HPDE6-E6E7 (cell line): ENCODE data around the gene GPI.

ENCODE experiments used
- DNase-seq: peaks from one replicate; pipeline ENCODE4 v3.0.0; 2011; ENCODE audit warnings: missing footprints; ENCODE audit errors: extremely low spot score

Gene GPI

GRCh38 chr19:34404109-34404909 is 39.3 kb downstream of the GPI start, which contains the start of gene PDCD2L:
Gene PDCD2L, plus strand, starts transcription at chr19:34404399. Its CDS starts 32 bp downstream, at chr19:34404431.
- DNase-seq: peak; percentile 92

DNA sequence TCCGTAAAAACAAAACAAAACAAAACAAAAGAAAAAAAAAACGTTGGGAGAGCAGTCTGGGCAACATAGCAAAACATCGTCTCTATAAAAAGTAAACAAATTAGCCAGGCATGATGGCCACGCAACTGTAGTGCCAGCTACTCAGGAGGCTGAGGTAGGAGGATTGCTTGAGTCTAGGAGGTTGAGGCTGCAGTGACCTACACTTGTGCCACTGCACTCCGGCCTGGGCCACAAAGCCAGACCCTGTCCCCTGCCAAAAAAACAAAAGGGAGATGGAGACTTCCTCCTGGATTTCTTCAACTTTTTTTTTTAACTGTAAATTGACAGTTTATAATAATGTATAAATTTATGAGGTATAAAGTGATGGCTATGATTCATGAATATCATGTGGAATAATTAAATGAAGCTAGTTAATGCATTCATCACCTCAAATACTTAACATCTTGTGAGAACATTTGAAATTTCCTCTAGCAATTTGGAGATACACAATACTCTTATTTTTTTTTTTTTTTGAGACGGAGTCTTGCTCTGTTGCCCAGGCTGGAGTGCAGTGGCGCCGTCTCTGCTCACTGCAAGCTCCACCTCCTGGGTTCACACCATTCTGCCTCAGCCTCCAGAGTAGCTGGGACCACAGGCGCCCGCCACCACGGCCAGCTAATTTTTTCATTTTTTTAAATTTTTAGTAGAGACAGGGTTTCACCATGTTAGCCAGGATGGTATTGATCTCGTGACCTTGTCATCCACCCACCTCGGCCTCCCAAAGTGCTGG is 41.1 kb downstream of the GPI start:
- DNase-seq: no peak

GRCh38 chr19:34408411-34408810 is 43.4 kb downstream of the GPI start:
- no peak for DNase-seq

DNA sequence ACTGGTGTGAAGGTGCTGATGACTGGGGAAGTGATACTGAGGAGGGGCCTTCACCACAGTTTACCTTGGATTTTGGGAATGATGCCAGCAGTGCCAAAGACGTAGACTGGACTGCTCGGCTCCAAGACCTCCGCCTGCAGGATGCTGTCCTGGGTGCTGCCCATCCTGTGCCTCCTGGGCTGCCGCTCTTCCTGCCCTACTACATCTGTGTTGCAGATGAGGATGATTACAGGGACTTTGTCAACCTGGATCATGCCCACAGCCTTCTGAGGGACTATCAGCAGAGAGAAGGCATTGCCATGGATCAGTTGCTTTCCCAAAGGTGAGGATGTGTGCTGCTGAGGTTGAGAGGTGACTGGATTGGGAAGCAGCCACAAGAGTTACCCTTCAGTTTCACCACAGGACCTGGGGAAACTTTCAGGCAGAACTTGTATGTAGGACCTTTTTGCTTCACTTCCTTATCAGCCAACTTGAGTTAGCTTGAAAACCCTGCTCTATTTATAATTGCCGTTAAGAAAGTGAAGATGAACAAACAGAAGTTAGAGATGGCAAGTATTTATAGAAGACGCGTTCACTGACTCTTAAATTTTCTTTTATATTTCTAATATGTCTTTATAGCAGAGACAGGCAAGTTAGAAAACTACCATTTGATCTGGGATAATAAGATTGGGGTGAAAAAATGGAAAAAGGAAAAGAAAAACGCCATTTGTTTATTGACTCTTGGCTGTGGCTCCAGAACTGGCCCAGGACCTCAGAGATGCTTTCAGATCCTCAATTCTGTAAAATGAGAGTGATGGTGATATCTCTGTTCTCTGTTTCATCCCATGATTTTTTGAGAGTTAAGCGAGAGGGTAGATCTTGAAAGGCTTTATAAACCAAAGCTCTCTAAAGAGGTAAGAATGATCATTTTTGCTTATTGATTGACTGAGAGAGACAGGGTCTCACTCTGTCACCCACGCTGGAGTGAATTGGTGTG is 44.5 kb downstream of the GPI start:
- DNase-seq: no peak

GRCh38 chr19:34411216-34411615 is 46.2 kb downstream of the GPI start:
- DNase-seq: no peak

GRCh38 chr19:34416021-34416545 is 51.1 kb downstream of the GPI start:
- DNase-seq: no peak

DNA sequence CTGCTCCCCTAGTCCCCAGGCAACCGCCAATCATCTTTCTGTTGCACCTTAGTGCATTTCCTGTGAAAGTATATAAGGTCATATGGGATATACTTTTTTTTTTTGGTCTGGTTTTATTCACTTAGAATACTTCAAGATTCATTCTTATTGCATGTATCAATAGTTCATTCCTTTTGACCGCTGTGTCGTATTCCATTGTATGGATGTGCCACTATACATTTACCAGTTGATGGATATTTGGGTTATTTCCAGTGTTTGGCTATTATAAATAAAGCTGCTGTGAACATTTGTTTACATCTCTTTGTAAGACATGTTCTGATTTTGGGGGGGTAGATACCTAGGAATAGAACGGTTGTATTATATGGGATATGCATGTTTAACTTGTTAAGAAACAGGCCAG is 53.3 kb downstream of the GPI start:
- no peak for DNase-seq

- DNase-seq: no peak
These were observed 61.2 kb downstream of the GPI start for GRCh38 chr19:34426096-34426661.

GRCh38 chr19:34428549-34429285 is 63.7 kb downstream of the GPI start:
- DNase-seq: peak; percentile 45

DNA sequence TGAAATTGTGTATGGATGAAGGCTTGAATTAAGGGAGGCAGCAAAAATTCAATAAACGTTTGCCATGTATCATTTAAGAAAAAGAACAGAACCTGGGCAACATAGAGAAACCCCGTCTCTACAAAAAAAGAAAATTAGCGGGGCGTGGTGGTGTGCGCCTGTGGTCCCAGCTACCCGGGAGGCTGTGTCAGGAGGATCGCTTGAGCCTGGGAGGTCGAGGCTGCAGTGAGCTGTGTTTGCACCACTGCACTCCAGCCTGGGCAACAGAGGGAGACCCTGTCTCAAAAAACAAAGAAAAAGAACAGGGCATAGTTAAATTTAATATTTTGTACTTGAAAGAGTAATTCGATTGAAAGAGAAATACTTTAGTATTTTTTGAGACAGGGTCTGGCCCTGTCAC is 64.6 kb downstream of the GPI start:
- DNase-seq: no peak

DNA sequence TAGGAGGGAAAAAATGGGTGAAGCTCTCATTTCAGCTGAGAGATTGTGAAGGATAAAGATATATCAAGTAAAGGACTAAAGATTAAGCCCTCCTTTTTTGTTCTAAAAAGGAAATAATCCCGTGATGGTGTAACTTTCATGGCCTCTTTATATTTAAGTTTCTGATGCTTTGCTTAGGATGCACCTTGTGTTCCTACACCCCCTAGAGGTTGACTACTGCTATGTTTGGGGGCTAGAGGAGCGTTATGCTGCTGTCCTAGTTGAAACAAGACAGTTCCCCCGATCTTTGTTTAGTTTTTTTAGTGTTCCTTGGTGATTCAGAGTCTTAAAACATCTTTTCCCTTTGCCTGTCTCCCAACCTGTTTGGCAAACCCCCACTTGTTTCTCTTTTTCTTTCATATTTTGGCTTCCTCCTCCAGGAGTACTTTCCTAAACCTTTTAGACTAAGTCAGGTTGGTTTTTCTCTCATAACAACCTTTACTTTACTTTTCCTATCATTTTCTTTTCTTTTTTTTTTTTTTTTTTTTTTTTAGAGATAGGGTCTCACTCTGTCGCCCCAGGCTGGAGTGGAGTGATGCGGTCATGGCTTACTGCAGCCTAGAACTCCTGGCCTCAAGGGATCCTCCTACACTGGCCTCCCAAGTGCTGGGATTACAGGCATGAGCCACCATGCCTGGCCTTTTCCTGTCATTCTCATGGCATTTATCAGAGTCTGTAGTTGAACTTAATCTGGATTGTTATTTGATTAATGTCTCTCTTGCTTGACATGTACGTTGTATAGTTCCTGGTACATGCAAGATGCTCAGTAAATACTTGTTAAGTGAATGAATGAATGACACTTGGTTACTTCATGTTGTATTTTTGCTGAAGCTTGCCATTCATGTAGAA is 66.0 kb downstream of the GPI start:
- DNase-seq: peak; percentile 40

DNA sequence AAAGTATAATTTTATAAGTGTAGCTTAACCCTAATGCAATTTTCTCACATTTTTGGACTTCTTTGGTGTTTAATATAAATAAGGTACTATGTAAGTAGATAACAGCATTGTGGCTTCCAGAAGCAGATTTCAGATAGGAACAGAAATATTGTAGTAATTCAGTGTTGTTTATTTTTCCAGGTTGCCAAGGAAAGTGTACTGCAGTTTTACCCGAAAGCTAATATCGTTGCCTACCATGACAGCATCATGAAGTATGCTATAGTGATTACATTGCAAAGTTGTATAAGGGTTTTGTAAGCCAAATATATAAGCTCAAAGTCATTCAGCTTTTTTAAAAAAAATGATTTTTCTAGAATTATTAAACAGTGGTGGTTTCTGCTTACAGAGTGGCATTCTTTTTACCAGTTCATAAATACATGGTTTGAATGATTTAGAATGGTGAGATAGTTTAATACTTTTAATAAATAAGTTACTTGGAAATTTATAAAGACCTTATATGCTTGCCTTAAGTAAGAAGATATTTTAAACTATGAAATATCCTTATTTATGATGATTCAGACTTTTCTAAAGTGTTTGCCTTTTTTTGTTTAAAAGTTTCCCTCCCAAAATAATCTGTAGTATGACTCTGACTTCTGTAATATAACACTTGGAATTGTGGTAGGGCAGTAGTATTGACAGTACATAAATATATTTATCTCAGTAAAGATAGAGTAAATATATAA is 66.8 kb downstream of the GPI start:
- DNase-seq: no peak

GRCh38 chr19:34432797-34433196 is 67.8 kb downstream of the GPI start:
- no peak for DNase-seq

GRCh38 chr19:34436716-34437115 is 71.7 kb downstream of the GPI start:
- no peak for DNase-seq

GRCh38 chr19:34448191-34448590 is 83.2 kb downstream of the GPI start:
- DNase-seq: no peak
